ENCODE data around the gene DAAM1. TPM values are rescaled to one million over a fixed set of nuclear protein-coding genes. Genes with fewer than 3 reads are reported as not detected.

Gene DAAM1
- total RNA-seq, 1 donor from 2014 or later: 146 TPM

DNA sequence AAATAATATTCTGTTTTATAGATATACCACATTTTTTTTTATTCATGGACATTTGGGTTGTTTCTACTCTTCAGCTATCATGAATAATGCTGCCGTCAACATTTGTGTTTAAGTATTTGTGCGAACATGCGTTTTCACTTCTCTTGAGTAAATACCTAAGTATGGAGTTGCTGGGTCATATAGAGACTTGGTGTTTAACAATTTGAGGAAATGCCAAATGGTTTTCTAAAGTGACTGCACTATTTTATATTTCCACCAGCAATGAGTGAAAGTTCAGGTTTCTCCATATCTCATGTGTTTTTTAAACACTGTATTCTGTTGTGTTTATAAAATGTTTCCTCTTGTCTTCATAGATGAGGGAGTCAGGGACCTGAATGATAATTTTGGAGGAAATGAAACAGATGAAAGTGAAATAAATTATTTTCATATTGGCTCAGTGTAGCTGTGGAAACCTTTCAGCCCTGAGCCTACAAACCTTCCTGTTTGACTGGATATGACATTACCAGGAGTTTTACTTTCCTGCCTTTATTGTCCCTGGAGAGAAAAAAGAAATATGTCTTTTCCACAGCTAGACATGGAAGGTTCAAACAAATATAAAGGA lies 26.3 kb downstream of the DAAM1 start:
- H3K36me3 Mint-ChIP-seq (ENCODE audit: unreplicated experiment): no peaks in the 10 kb centered on the region
- TF ChIP-seq, protein P1, sequence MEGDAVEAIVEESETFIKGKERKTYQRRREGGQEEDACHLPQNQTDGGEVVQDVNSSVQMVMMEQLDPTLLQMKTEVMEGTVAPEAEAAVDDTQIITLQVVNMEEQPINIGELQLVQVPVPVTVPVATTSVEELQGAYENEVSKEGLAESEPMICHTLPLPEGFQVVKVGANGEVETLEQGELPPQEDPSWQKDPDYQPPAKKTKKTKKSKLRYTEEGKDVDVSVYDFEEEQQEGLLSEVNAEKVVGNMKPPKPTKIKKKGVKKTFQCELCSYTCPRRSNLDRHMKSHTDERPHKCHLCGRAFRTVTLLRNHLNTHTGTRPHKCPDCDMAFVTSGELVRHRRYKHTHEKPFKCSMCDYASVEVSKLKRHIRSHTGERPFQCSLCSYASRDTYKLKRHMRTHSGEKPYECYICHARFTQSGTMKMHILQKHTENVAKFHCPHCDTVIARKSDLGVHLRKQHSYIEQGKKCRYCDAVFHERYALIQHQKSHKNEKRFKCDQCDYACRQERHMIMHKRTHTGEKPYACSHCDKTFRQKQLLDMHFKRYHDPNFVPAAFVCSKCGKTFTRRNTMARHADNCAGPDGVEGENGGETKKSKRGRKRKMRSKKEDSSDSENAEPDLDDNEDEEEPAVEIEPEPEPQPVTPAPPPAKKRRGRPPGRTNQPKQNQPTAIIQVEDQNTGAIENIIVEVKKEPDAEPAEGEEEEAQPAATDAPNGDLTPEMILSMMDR (IDR thresholded peaks at IDR 0.05; ENCODE audit: partially characterized antibody, unreplicated experiment): no peak
- H3K9me3 Mint-ChIP-seq (ENCODE audit: unreplicated experiment): no peaks in the 10 kb centered on the region
- no peaks in the 10 kb centered on the region for H3K27me3 Mint-ChIP-seq (ENCODE audit: unreplicated experiment)
- H3K4me3 Mint-ChIP-seq (ENCODE audit: unreplicated experiment): no peak overlapping the region
- DNase-seq: no peak
- no peak overlapping the region for H3K27ac Mint-ChIP-seq (ENCODE audit: unreplicated experiment)
- H3K4me1 Mint-ChIP-seq (ENCODE audit: low read depth, unreplicated experiment): peaks cover 33% of the 10 kb centered on the region

DNA sequence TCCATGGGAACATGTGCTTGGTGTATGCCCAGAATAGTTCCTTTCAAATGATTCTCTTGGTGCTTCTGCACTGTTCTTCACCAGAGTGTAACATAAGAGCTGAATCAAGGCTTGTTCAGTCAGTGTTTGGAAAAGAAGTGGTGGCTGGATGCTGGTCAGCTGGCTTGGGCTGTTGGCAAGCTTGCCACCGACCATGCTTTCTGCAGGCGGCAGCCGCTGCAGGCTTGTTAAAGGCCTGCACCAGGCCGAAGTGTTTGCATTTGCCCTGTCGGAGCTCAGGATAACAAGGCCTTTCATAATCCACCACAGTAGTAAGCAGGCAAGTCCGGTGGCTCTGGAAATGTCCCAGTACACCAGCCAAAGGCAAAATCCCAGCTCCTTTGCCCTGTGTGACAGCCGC lies 26.9 kb downstream of the DAAM1 start:
- H3K4me1 Mint-ChIP-seq (ENCODE audit: low read depth, unreplicated experiment): peaks cover 33% of the 10 kb centered on the region
- no peak for DNase-seq

DNA sequence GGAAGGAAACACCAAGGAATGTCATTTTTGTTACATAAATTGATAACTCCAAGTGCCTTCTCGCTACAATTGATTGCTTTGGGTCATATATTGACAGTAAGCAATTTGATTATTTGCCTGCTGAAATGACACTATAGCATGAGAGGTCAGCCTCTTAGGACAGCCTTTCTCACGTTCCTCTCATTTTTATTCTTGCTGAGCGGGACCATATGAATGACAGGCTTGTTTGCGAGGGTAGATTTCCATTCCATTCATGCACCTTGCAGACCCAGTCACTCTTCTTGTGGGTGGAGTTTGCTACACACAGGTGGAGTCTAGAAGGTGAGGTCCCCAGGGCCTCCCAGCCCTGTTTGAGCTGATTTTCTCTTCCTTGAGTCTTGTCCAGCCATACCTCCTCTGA lies 27.3 kb downstream of the DAAM1 start:
- TF ChIP-seq, protein P1 (IDR thresholded peaks at IDR 0.05; ENCODE audit: partially characterized antibody, unreplicated experiment): no peak
- Mint-ChIP-seq H3K27me3 (ENCODE audit: unreplicated experiment) (no peaks in the 10 kb centered on the region), H3K27ac (ENCODE audit: unreplicated experiment) (no peak overlapping the region), H3K4me1 (ENCODE audit: low read depth, unreplicated experiment) (peaks cover 30% of the 10 kb centered on the region), H3K4me3 (ENCODE audit: unreplicated experiment) (no peak overlapping the region), H3K36me3 (ENCODE audit: unreplicated experiment) (no peaks in the 10 kb centered on the region), H3K9me3 (ENCODE audit: unreplicated experiment) (no peaks in the 10 kb centered on the region)
- no peak for DNase-seq

More for the DNA sequence above, 26.9 kb downstream of the DAAM1 start:
- H3K36me3 Mint-ChIP-seq (ENCODE audit: unreplicated experiment): no peaks in the 10 kb centered on the region
- no peaks in the 10 kb centered on the region for H3K27me3 Mint-ChIP-seq (ENCODE audit: unreplicated experiment)
- no peak overlapping the region for H3K4me3 Mint-ChIP-seq (ENCODE audit: unreplicated experiment)
- no peak overlapping the region for H3K27ac Mint-ChIP-seq (ENCODE audit: unreplicated experiment)
- TF ChIP-seq, protein P1 (IDR thresholded peaks at IDR 0.05; ENCODE audit: partially characterized antibody, unreplicated experiment): no peak
- H3K9me3 Mint-ChIP-seq (ENCODE audit: unreplicated experiment): no peaks in the 10 kb centered on the region

DNA sequence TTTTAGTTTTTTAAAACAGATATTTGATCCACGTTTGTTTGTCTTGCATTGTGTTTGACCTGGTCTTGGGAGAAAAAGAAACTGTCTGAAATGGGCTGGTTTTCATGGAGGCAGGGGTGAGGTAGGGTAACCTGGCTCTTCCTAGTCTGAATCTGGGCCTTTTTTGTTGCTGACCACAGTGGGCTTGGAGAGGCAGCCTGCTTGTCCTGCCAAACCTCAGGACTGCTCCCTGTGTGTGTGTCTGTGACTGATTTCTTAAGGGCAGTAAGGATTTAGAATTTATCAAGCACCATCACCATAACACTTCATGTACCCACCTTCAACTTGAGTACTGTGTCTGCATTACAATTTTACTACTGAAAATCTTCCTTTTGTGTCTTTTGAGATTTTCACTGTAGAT lies 28.5 kb downstream of the DAAM1 start:
- peaks cover 27% of the 10 kb centered on the region for H3K4me1 Mint-ChIP-seq (ENCODE audit: low read depth, unreplicated experiment)
- H3K27ac Mint-ChIP-seq (ENCODE audit: unreplicated experiment): no peak overlapping the region

DNA sequence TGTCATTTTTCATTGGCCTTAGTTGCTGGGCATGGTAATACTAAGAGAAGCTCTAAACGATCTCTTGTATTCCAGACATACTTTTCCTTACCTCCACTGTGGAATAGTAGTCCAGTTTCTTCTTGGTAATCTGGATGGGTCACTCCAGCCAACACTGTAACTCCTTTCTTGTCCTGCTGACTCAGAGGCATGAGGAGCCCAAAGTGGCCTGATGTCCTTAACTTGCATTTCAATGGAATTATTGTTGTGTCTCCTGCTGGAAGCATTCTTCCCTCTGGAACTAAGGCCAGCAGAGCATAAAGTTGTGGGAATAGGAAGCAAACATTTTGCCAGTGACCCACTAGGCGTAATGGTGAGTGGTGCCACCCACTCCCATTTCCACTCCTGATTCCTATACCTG lies 33.1 kb downstream of the DAAM1 start:
- no peak overlapping the region for H3K27ac Mint-ChIP-seq (ENCODE audit: unreplicated experiment)

More for the DNA sequence above, 28.5 kb downstream of the DAAM1 start:
- Mint-ChIP-seq H3K9me3 (ENCODE audit: unreplicated experiment) (no peaks in the 10 kb centered on the region), H3K4me3 (ENCODE audit: unreplicated experiment) (no peak overlapping the region), H3K36me3 (ENCODE audit: unreplicated experiment) (no peaks in the 10 kb centered on the region), H3K27me3 (ENCODE audit: unreplicated experiment) (no peaks in the 10 kb centered on the region)
- TF ChIP-seq, protein P1 (IDR thresholded peaks at IDR 0.05; ENCODE audit: partially characterized antibody, unreplicated experiment): no peak
- no peak for DNase-seq

More for the DNA sequence above, 33.1 kb downstream of the DAAM1 start:
- peaks cover 5% of the 10 kb centered on the region for H3K4me1 Mint-ChIP-seq (ENCODE audit: low read depth, unreplicated experiment)
- no peaks in the 10 kb centered on the region for H3K36me3 Mint-ChIP-seq (ENCODE audit: unreplicated experiment)
- no peak overlapping the region for H3K4me3 Mint-ChIP-seq (ENCODE audit: unreplicated experiment)
- H3K27me3 Mint-ChIP-seq (ENCODE audit: unreplicated experiment): no peaks in the 10 kb centered on the region
- H3K9me3 Mint-ChIP-seq (ENCODE audit: unreplicated experiment): no peaks in the 10 kb centered on the region
- no peak for DNase-seq
- TF ChIP-seq, protein P1 (IDR thresholded peaks at IDR 0.05; ENCODE audit: partially characterized antibody, unreplicated experiment): no peak

Measured in glutamatergic neuron (in vitro differentiated cells).